Vagina (tissue), 2 donors: ENCODE measurements around the gene FERD3L.

Source experiments
- CTCF ChIP-seq, 3 experiments: fragments of 450-650 bp in 2 of 3; fragments of 200-600 bp in 1 of 3; sonication (generic) in 1 of 3; IDR thresholded peaks; one replicate each; pipeline ENCODE4 v1.5.1; 2017 to 2019; ENCODE audit warnings: antibody characterized with exemption in 3 of 3, mild to moderate bottlenecking in 2 of 3, moderate library complexity in 2 of 3
- POLR2AphosphoS5 ChIP-seq, 2 donors: sonication (generic); formaldehyde crosslinking; IDR thresholded peaks; one replicate each; pipeline ENCODE4 v1.9.0; 2017; ENCODE audit warnings: antibody characterized with exemption in 2 of 2, mild to moderate bottlenecking in 2 of 2, low read depth in 1 of 2; ENCODE audit not compliant: insufficient read depth in 1 of 2

GRCh38 chr7:19112274-19113001, 32.8 kb downstream of the FERD3L start:
- no peak for TF ChIP-seq CTCF (IDR thresholded peaks at IDR 0.05)
- no peak for TF ChIP-seq POLR2AphosphoS5 (IDR thresholded peaks at IDR 0.05; ENCODE audit: insufficient read depth in 1 of 2, low read depth in 1 of 2)
